Upper lobe of left lung (tissue), 6 donors: ENCODE measurements around the gene KIAA0586. TPM values are rescaled to one million over a fixed set of nuclear protein-coding genes. Genes with fewer than 3 reads are reported as not detected.
"Not testable (repeated sequence)": the region's sequence is repeated elsewhere in the genome, so short reads cannot be mapped to it uniquely, and the experiment has no call there.

Experiments used
- ATAC-seq, 2 donors: fragments of 200-7000 bp; cut with Tn5 transposase; one replicate each; pipeline ENCODE4 v1.9.1; 2022; ENCODE audit warnings: mild to moderate bottlenecking in 2 of 2, moderate library complexity in 2 of 2; ENCODE audit not compliant: low FRiP score in 2 of 2
- DNase-seq, 2 donors: peaks; one replicate each; pipeline ENCODE4 v3.0.0-alpha.2; 2019 to 2020
- H3K27ac ChIP-seq, 4 donors: fragments of 200-600 bp; sonication (generic); one replicate each; pipeline ENCODE4 v1.5.1; 2016 to 2019
- H3K27me3 ChIP-seq, 4 donors: fragments of 200-600 bp; sonication (generic); one replicate each; pipeline ENCODE4 v1.5.1; 2017 to 2019
- H3K36me3 ChIP-seq, 4 donors: fragments of 200-600 bp; sonication (generic); one replicate each; pipeline ENCODE4 v1.5.1; 2016 to 2019
- H3K4me1 ChIP-seq, 4 donors: fragments of 200-600 bp; sonication (generic); one replicate each; pipeline ENCODE4 v1.5.1; 2018 to 2019
- H3K4me3 ChIP-seq, 4 donors: fragments of 200-600 bp; sonication (generic); one replicate each; pipeline ENCODE4 v1.5.1; 2017 to 2019; ENCODE audit warnings: mild to moderate bottlenecking in 2 of 4, moderate library complexity in 1 of 4
- H3K9me3 ChIP-seq, 4 donors: fragments of 200-600 bp; sonication (generic); one replicate each; pipeline ENCODE4 v1.5.1; 2018 to 2019
- EP300 ChIP-seq, 4 donors: sonication (generic); formaldehyde crosslinking; IDR thresholded peaks; one replicate each; pipeline ENCODE4 v1.5.1; 2017; ENCODE audit warnings: antibody characterized with exemption in 4 of 4, control low read depth in 2 of 4
- POLR2A ChIP-seq, 4 donors: fragments of 450-650 bp; IDR thresholded peaks; one replicate each; pipeline ENCODE4 v1.5.1; 2016 to 2017; ENCODE audit warnings: antibody characterized with exemption in 4 of 4, mild to moderate bottlenecking in 2 of 4
- POLR2AphosphoS5 ChIP-seq, 2 donors: sonication (generic); formaldehyde crosslinking; IDR thresholded peaks; one replicate each; pipeline ENCODE4 v1.5.1; 2017; ENCODE audit warnings: antibody characterized with exemption in 2 of 2
- WGBS, 2 donors: methylation state at CpG; one replicate each; pipeline ENCODE4 v1.1.5; 2017 to 2018; 5-methylcytosine and 5-hydroxymethylcytosine counted together
- total RNA-seq, 6 donors: library from RNA; depleted of rRNA in 4 of 6; stranded (reverse); fragments of >200 nt in 4 of 6; gene quantifications; one replicate each; pipeline versions ENCODE4 v1.1.0 to v1.2.1, GENCODE V29; 2016 to 2021
- TF ChIP-seq, protein P1 (sequence below), 6 experiments: fragments of 450-650 bp in 4 of 6; fragments of 200-600 bp in 2 of 6; sonication (generic) in 2 of 6; IDR thresholded peaks; one replicate each; pipeline ENCODE4 v1.5.1; 2016 to 2019; ENCODE audit warnings: antibody characterized with exemption in 6 of 6
- donor health status: DM: no; HTN: no; CAD: no; lungs with moderate emphysema.
- donor health status: DM: no; HTN: yes; CAD: no; lungs with severe emphysema.

KIAA0586 gene
- total RNA-seq, 6 donors from 2014 or later: 9.2 to 29.3 (median 12.2) TPM

DNA sequence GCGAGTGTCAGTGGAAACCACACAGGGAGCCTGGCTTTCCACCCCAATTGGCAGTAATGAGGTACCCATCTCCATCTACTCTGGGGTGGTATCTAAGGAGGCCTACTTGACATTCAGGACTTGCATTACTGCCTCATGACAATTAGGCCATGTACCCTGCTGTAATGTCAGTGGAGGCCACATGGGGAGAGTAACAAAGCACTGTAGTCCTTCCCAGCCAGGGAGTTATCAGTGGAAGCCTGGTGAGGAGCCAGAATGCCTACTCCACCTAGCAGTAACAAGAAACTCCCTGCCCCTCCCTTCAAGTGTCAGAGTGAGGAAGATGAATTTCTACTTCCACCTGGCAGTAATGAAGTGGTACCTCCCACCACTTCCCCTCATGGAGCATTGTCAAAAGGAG lies 12.7 kb upstream of the KIAA0586 start:
- 91 to 100% methylated on average over 1 of the region's 1 CpG for WGBS, 2 donors
- Histone ChIP-seq H3K36me3 (peaks cover 5 to 56% (median 17%) of the 10 kb centered on the region in 4 donors), H3K27me3 (no peaks in the 10 kb centered on the region), H3K9me3 (no peaks in the 10 kb centered on the region), H3K4me1 (no peaks in the 10 kb centered on the region), H3K4me3 (no peak overlapping the region), H3K27ac (no peak overlapping the region)
- DNase-seq (no peak), ATAC-seq (no peak)
- TF ChIP-seq POLR2A (IDR thresholded peaks at IDR 0.05): no peak
- TF ChIP-seq, protein P1, sequence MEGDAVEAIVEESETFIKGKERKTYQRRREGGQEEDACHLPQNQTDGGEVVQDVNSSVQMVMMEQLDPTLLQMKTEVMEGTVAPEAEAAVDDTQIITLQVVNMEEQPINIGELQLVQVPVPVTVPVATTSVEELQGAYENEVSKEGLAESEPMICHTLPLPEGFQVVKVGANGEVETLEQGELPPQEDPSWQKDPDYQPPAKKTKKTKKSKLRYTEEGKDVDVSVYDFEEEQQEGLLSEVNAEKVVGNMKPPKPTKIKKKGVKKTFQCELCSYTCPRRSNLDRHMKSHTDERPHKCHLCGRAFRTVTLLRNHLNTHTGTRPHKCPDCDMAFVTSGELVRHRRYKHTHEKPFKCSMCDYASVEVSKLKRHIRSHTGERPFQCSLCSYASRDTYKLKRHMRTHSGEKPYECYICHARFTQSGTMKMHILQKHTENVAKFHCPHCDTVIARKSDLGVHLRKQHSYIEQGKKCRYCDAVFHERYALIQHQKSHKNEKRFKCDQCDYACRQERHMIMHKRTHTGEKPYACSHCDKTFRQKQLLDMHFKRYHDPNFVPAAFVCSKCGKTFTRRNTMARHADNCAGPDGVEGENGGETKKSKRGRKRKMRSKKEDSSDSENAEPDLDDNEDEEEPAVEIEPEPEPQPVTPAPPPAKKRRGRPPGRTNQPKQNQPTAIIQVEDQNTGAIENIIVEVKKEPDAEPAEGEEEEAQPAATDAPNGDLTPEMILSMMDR (IDR thresholded peaks at IDR 0.05): no peak
- TF ChIP-seq EP300 (IDR thresholded peaks at IDR 0.05): no peak
- TF ChIP-seq POLR2AphosphoS5 (IDR thresholded peaks at IDR 0.05): no peak

DNA sequence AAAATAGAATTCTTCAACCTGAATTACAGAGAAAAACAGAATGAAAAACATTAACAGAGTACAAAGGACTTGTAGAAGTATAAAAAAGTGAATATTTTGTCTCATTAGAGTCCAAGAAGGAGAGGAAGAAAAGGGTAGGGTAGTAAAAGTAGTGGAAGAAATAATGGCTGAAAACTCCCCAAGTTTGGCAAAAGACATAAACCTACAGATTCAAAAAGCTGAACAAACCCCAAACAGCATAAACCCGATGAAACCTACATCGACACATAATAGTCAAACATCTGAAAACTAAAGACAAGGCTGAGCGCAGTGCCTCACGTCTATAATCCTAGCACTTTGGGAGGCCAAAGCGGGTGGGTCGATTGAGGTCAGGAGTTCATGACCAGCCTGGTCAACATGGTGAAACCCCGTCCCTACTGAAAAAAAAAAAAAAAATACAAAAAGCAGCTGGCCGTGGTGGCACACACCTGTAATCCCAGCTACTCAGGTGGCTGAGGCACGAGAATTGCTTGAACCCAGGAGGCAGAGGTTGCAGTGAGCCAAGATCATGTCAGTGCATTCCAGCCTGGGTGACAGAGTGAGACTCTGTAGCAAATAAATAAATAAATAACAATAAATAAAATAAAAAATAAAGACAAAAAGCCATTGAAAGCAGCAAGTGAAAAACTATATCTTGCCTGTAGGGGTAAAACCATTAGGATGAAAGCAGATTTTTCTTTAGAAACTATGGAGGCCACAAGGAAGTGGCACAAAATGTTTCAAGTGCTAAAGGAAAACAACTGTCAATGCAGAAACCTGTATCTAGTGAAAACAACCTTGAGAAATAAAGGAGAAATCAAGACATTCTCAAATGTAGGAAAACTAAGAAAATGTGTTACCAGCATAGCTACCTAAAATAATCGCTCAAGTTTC lies 11.6 kb upstream of the KIAA0586 start:
- H3K27me3 ChIP-seq: no peaks in the 10 kb centered on the region
- ATAC-seq (no peak), DNase-seq (no peak)
- TF ChIP-seq, protein P1 (IDR thresholded peaks at IDR 0.05): no peak
- TF ChIP-seq POLR2A (IDR thresholded peaks at IDR 0.05) (no peak), POLR2AphosphoS5 (IDR thresholded peaks at IDR 0.05) (no peak), EP300 (IDR thresholded peaks at IDR 0.05) (no peak)
- H3K36me3 ChIP-seq: peaks cover 0 to 56% (median 13%) of the 10 kb centered on the region in 4 donors
- H3K4me3 ChIP-seq: no peak overlapping the region
- 92 to 97% methylated on average over 10 of the region's 10 CpGs for WGBS, 2 donors
- no peaks in the 10 kb centered on the region for H3K4me1 ChIP-seq
- H3K9me3 ChIP-seq: no peaks in the 10 kb centered on the region
- no peak overlapping the region for H3K27ac ChIP-seq

DNA sequence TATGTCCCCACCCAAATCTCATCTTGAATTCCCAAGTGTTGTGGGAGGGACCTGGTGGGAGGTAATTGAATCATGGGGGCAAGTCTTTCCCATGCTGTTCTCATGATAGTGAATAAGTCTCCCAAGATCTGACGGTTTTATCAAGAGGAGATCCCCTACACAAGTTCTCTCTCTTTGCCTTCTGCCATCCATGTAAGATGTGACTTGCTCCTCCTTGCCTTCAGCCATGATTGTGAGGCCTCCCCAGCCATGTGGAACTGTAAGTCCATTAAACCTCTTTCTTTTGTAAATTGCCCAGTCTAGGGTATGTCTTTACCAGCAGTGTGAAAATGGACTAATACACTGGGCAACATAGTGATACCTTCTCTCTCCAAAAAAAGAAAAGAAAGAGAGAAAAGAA lies 10.6 kb upstream of the KIAA0586 start:
- not testable (repeated sequence) for H3K4me1 ChIP-seq, H3K27me3 ChIP-seq, H3K4me3 ChIP-seq, ATAC-seq, H3K9me3 ChIP-seq, H3K27ac ChIP-seq, DNase-seq
- WGBS, 2 donors: 83 to 94% methylated on average over 1 of the region's 1 CpG
- peaks cover 0 to 56% (median 7%) of the 10 kb centered on the region in 4 donors for H3K36me3 ChIP-seq

DNA sequence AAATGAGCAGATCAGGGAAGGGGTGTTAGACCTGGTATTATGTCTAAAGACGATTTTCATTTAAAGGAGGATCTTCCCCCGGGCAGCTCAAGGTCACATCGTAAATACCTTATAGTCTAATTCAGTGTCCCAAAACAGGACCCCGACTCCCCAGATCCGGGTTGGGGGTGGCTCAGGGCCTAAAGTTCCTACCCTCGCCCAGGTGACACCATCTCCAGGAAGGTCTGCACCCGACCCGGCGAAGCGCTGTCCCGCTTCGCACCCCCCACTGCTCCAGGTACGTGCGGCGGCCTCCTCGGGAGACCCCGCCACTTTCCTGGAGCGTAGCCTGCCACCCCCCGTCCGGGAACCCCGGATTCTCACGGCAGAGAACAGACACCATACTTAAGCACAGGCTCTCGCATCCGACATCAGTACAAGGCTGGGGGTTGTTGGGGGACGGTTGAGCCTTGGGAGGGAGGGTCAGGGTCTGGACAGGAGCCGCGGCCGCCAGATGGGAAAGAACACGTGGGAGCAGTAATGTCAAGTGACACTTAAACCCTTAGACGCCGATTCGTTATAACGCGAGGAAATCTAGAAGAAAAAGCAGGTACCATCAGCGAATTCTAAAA lies 744 bp upstream of the KIAA0586 start:
- Histone ChIP-seq H3K36me3 (peaks cover 0 to 27% (median 3%) of the 10 kb centered on the region in 4 donors), H3K4me1 (peaks cover 19 to 29% (median 21%) of the 10 kb centered on the region in 4 donors), H3K9me3 (no peaks in the 10 kb centered on the region), H3K4me3 (peak overlapping the region; percentile 80 to 91 (median 87)), H3K27ac (peak overlapping the region; percentile 88 to 98 (median 92)), H3K27me3 (no peaks in the 10 kb centered on the region)
- TF ChIP-seq, protein P1 (IDR thresholded peaks at IDR 0.05): no peak
- TF ChIP-seq EP300 (IDR thresholded peaks at IDR 0.05): no peak
- no peak for TF ChIP-seq POLR2AphosphoS5 (IDR thresholded peaks at IDR 0.05)
- no peak for TF ChIP-seq POLR2A (IDR thresholded peaks at IDR 0.05)
- DNase-seq (peak; percentile 33 to 84), ATAC-seq (peak; percentile 84 to 90)
- 1% methylated on average over 28 to 34 of the region's 35 CpGs for WGBS, 2 donors

DNA sequence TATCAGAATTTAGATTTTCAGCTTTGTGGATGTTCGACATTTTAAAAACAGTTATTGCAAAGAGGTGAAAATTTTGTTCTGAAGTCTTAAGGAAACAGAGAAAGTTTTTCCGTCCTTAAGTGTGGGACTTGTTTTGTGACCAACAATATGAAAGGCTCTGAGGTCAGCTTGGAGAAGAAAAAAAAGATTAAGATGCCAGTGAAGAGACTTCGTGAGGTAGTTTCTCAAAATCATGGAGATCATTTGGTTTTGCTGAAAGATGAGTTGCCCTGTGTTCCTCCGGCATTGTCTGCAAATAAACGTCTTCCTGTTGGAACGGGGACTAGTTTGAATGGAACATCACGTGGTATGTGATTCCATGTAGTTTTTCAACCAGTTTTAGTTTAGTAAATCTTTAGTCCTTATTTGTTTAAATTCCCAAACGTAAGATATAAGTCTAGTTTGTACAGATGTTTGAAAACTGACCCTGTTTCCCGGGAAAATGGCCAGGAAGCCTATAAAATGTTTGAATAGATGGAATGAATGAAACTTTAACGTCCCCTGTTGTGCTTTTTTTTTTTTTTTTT lies 682 bp downstream of the KIAA0586 start:
- ATAC-seq (peak in 1 of 2 donors; percentile 63), DNase-seq (no peak)
- no peak for TF ChIP-seq POLR2AphosphoS5 (IDR thresholded peaks at IDR 0.05)
- TF ChIP-seq, protein P1 (IDR thresholded peaks at IDR 0.05): no peak
- TF ChIP-seq EP300 (IDR thresholded peaks at IDR 0.05): no peak
- no peak for TF ChIP-seq POLR2A (IDR thresholded peaks at IDR 0.05)
- Histone ChIP-seq H3K4me3 (peak overlapping the region; percentile 63 to 87 (median 84)), H3K4me1 (peaks cover 19 to 29% (median 21%) of the 10 kb centered on the region in 4 donors), H3K27me3 (no peaks in the 10 kb centered on the region), H3K36me3 (peaks cover 0 to 28% (median 4%) of the 10 kb centered on the region in 4 donors), H3K9me3 (no peaks in the 10 kb centered on the region), H3K27ac (peak overlapping the region; percentile 88 to 98 (median 92))
- 0 to 1% methylated on average over 10 of the region's 10 CpGs for WGBS, 2 donors
